WTC11 (cell line): Measurements from ENCODE around the gene RASAL2. TPM values are rescaled to one million over a fixed set of nuclear protein-coding genes. Genes with fewer than 3 reads are reported as not detected.

ENCODE experiments used
- ATAC-seq: fragments of 200-7000 bp; cut with Tn5 transposase; 2 replicates; pipeline ENCODE4 v1.10.0; 2021; ENCODE audit warnings: mild to moderate bottlenecking, moderate library complexity
- CTCF ChIA-PET: fragments of 300-600 bp; sonication (Branson Sonifier 250); formaldehyde crosslinking; loops from one replicate; lab custom pipeline; 2021; ENCODE audit warnings: antibody characterized with exemption; lab: Charles Lee
- POLR2A ChIA-PET: fragments of 350-600 bp; sonication (Branson Sonifier 250); formaldehyde crosslinking; loops from one replicate; lab custom pipeline; 2021; ENCODE audit warnings: antibody characterized with exemption; lab: Charles Lee
- DNase-seq: peaks from one replicate; pipeline ENCODE4 v3.0.0; 2021; ENCODE audit warnings: low spot score
- H3K27ac Mint-ChIP-seq: 2 replicates; pipeline ENCODE4 v1.8.0; 2021; ENCODE audit warnings: mixed read lengths
- H3K27me3 Mint-ChIP-seq: 2 replicates; pipeline ENCODE4 v1.8.0; 2021; ENCODE audit warnings: low read depth, mild to moderate bottlenecking, moderate library complexity, mixed read lengths
- H3K36me3 Mint-ChIP-seq: 2 replicates; pipeline ENCODE4 v1.8.0; 2021; ENCODE audit warnings: mixed read lengths
- H3K4me1 Mint-ChIP-seq: 2 replicates; pipeline ENCODE4 v1.8.0; 2022; ENCODE audit warnings: mixed read lengths
- H3K4me3 Mint-ChIP-seq: 2 replicates; pipeline ENCODE4 v1.8.0; 2021; ENCODE audit warnings: mild to moderate bottlenecking, moderate library complexity, mixed read lengths
- H3K9me3 Mint-ChIP-seq: 2 replicates; pipeline ENCODE4 v1.8.0; 2021; ENCODE audit warnings: mixed read lengths
- CBFB ChIP-seq: sonication (generic); formaldehyde crosslinking; IDR thresholded peaks from 2 replicates; pipeline ENCODE4 v1.8.1; 2022; ENCODE audit warnings: mild to moderate bottlenecking, low read depth, missing genetic modification reagents
- CREM ChIP-seq: sonication (generic); formaldehyde crosslinking; IDR thresholded peaks from 2 replicates; pipeline ENCODE4 v1.8.1; 2022; ENCODE audit warnings: mild to moderate bottlenecking, missing genetic modification reagents, moderate library complexity
- ELF4 ChIP-seq: sonication (generic); formaldehyde crosslinking; IDR thresholded peaks from 2 replicates; pipeline ENCODE4 v1.8.1; 2022; ENCODE audit warnings: low read depth, mild to moderate bottlenecking, moderate library complexity, missing genetic modification reagents
- EMX1 ChIP-seq: fragments of 250-450 bp; sonication (Bioruptor Pico); IDR thresholded peaks from 2 replicates; pipeline ENCODE4 v1.8.0; 2021; ENCODE audit warnings: mild to moderate bottlenecking
- ETV6 ChIP-seq: sonication (generic); formaldehyde crosslinking; IDR thresholded peaks from 2 replicates; pipeline ENCODE4 v1.8.1; 2022; ENCODE audit warnings: mild to moderate bottlenecking, missing genetic modification reagents
- FOXJ3 ChIP-seq: sonication (generic); formaldehyde crosslinking; IDR thresholded peaks from 2 replicates; pipeline ENCODE4 v1.9.0; 2021; ENCODE audit warnings: missing genetic modification reagents, mild to moderate bottlenecking, borderline replicate concordance
- JUN ChIP-seq: sonication (generic); formaldehyde crosslinking; IDR thresholded peaks from 2 replicates; pipeline ENCODE4 v1.8.0; 2023; ENCODE audit warnings: mild to moderate bottlenecking, missing genetic modification reagents
- MXD4 ChIP-seq: fragments of 250-450 bp; sonication (Bioruptor Pico); IDR thresholded peaks from 2 replicates; pipeline ENCODE4 v1.8.0; 2021; ENCODE audit warnings: mild to moderate bottlenecking, moderate library complexity, borderline replicate concordance
- MYBL2 ChIP-seq: sonication (generic); formaldehyde crosslinking; IDR thresholded peaks from 2 replicates; pipeline ENCODE4 v1.8.1; 2023; ENCODE audit warnings: mild to moderate bottlenecking, moderate library complexity, missing genetic modification reagents
- NR1H2 ChIP-seq: sonication (generic); formaldehyde crosslinking; IDR thresholded peaks from 2 replicates; pipeline ENCODE4 v1.9.0; 2021; ENCODE audit warnings: mild to moderate bottlenecking, moderate library complexity, missing genetic modification reagents
- NR3C1 ChIP-seq: sonication (generic); formaldehyde crosslinking; conservative IDR thresholded peaks from 2 replicates; pipeline ENCODE4 v1.8.1; 2023; ENCODE audit warnings: low read depth, mild to moderate bottlenecking, missing genetic modification reagents
- SP1 ChIP-seq: sonication (generic); formaldehyde crosslinking; conservative IDR thresholded peaks from 2 replicates; pipeline ENCODE4 v1.8.1; 2022; ENCODE audit warnings: missing genetic modification reagents
- TEAD1 ChIP-seq: sonication (generic); formaldehyde crosslinking; IDR thresholded peaks from 2 replicates; pipeline ENCODE4 v1.8.0; 2022; ENCODE audit warnings: mild to moderate bottlenecking, missing genetic modification reagents
- TEAD4 ChIP-seq: sonication (generic); formaldehyde crosslinking; IDR thresholded peaks from 2 replicates; pipeline ENCODE4 v1.8.0; 2022; ENCODE audit warnings: mild to moderate bottlenecking, missing genetic modification reagents
- ZBTB21 ChIP-seq: sonication (generic); formaldehyde crosslinking; IDR thresholded peaks from 2 replicates; pipeline ENCODE4 v1.8.1; 2023; ENCODE audit warnings: mild to moderate bottlenecking, missing genetic modification reagents, borderline replicate concordance
- ZNF396 ChIP-seq: fragments of 250-450 bp; sonication (Bioruptor Pico); IDR thresholded peaks from 2 replicates; pipeline ENCODE4 v1.8.0; 2021; ENCODE audit warnings: mild to moderate bottlenecking, moderate library complexity, borderline replicate concordance
- ZNF416 ChIP-seq: fragments of 250-450 bp; sonication (Bioruptor Pico); IDR thresholded peaks from 2 replicates; pipeline ENCODE4 v1.9.0; 2021; ENCODE audit warnings: mild to moderate bottlenecking, inconsistent platforms
- ZNF423 ChIP-seq: fragments of 250-450 bp; sonication (Bioruptor Pico); IDR thresholded peaks from 2 replicates; pipeline ENCODE4 v2.1.2; 2022; ENCODE audit warnings: mild to moderate bottlenecking, moderate library complexity
- total RNA-seq: library from RNA; stranded (reverse); gene quantifications from 3 replicates; pipeline ENCODE4 v1.2.3, GENCODE V29; 2021
- TF ChIP-seq, protein P1 (sequence below): sonication (generic); formaldehyde crosslinking; IDR thresholded peaks from 2 replicates; pipeline ENCODE4 v1.8.0; 2023; ENCODE audit warnings: missing genetic modification reagents, mild to moderate bottlenecking, borderline replicate concordance
- TF ChIP-seq, protein P2 (sequence below): fragments of 250-450 bp; sonication (Bioruptor Pico); IDR thresholded peaks from 2 replicates; pipeline ENCODE4 v1.9.0; 2021; ENCODE audit warnings: moderate library complexity, mild to moderate bottlenecking, inconsistent platforms, borderline replicate concordance
- TF ChIP-seq, protein P3 (sequence below): sonication (generic); formaldehyde crosslinking; conservative IDR thresholded peaks from 2 replicates; pipeline ENCODE4 v1.8.1; 2022; ENCODE audit warnings: mild to moderate bottlenecking, missing genetic modification reagents
- TF ChIP-seq, protein P4 (sequence below): fragments of 250-450 bp; sonication (Bioruptor Pico); IDR thresholded peaks from 2 replicates; pipeline ENCODE4 v1.8.0; 2021; ENCODE audit warnings: mild to moderate bottlenecking
- TF ChIP-seq, protein P5 (sequence below): sonication (generic); formaldehyde crosslinking; IDR thresholded peaks from 2 replicates; pipeline ENCODE4 v1.8.1; 2023; ENCODE audit warnings: mild to moderate bottlenecking, missing genetic modification reagents, moderate library complexity
- TF ChIP-seq, protein P6 (sequence below): fragments of 250-450 bp; sonication (Bioruptor Pico); IDR thresholded peaks from 2 replicates; pipeline ENCODE4 v1.9.0; 2021; ENCODE audit warnings: mild to moderate bottlenecking

RASAL2 gene
- total RNA-seq, 1 experiment from 2014 or later, result 29.5 TPM

DNA sequence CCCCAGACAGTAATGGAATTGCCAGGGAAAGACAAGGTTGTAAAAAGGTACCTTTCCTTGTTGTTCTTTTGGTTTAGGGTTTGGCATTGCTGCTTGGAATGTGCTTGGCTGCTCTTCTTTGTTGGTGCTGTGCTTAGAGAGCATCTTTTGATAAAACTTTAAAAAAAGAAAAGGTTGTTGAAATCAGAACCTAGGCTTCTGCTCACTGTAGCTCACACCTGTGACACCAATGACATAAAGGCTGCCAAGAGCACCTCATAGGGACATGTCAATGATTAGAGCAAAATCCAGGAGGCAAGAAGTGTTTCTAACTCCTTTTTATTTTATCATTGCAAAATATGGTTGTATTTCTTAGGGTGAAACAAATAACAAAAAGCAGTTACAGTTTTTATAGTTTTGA lies 373.9 kb downstream of the RASAL2 start (continued):
- TF ChIP-seq, protein P1, sequence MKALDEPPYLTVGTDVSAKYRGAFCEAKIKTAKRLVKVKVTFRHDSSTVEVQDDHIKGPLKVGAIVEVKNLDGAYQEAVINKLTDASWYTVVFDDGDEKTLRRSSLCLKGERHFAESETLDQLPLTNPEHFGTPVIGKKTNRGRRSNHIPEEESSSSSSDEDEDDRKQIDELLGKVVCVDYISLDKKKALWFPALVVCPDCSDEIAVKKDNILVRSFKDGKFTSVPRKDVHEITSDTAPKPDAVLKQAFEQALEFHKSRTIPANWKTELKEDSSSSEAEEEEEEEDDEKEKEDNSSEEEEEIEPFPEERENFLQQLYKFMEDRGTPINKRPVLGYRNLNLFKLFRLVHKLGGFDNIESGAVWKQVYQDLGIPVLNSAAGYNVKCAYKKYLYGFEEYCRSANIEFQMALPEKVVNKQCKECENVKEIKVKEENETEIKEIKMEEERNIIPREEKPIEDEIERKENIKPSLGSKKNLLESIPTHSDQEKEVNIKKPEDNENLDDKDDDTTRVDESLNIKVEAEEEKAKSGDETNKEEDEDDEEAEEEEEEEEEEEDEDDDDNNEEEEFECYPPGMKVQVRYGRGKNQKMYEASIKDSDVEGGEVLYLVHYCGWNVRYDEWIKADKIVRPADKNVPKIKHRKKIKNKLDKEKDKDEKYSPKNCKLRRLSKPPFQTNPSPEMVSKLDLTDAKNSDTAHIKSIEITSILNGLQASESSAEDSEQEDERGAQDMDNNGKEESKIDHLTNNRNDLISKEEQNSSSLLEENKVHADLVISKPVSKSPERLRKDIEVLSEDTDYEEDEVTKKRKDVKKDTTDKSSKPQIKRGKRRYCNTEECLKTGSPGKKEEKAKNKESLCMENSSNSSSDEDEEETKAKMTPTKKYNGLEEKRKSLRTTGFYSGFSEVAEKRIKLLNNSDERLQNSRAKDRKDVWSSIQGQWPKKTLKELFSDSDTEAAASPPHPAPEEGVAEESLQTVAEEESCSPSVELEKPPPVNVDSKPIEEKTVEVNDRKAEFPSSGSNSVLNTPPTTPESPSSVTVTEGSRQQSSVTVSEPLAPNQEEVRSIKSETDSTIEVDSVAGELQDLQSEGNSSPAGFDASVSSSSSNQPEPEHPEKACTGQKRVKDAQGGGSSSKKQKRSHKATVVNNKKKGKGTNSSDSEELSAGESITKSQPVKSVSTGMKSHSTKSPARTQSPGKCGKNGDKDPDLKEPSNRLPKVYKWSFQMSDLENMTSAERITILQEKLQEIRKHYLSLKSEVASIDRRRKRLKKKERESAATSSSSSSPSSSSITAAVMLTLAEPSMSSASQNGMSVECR, result no peak
- TF ChIP-seq ZNF396 (CRISPR knock-in tag) (no peak), NR3C1 (CRISPR knock-in tag) (no peak), NR1H2 (no peak), SP1 (CRISPR knock-in tag) (no peak), ETV6 (no peak), FOXJ3 (no peak)
- TF ChIP-seq, protein P2, sequence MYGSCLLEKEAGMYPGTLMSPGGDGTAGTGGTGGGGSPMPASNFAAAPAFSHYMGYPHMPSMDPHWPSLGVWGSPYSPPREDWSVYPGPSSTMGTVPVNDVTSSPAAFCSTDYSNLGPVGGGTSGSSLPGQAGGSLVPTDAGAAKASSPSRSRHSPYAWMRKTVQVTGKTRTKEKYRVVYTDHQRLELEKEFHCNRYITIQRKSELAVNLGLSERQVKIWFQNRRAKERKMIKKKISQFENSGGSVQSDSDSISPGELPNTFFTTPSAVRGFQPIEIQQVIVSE (CRISPR knock-in tag), result no peak
- TF ChIP-seq, protein P3, sequence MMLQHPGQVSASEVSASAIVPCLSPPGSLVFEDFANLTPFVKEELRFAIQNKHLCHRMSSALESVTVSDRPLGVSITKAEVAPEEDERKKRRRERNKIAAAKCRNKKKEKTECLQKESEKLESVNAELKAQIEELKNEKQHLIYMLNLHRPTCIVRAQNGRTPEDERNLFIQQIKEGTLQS (CRISPR knock-in tag), result no peak

DNA sequence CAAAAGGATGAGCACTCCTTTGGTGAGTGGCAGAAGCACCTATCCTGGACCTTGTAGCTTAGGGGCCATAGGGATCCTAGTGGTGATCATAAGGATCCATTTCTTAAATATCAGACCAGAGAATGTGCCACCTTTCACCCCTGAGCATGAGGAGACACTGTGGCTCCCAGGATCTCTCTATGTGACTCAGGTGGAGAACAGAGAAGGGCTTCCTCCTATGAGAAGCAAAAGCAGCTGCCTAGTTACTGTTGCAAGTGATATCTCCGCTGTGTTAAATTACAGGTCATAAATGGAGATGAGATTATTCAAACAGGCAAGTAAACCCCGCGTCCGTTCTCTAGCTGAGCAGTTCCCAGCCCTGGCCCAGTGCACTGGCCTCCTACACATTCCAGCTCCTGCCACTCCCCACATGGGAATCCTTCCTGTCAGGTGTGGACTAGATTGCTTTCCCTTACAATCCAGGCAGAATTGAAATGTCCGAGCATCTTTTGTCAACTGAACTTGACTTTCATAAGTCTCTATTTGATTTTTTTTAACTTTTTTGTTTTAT lies 376.6 kb downstream of the RASAL2 start:
- POLR2A ChIA-PET, result no interaction called here
- Mint-ChIP-seq H3K4me3 (no peak overlapping the region), H3K36me3 (peaks cover 38% of the 10 kb centered on the region), H3K4me1 (peaks cover 2% of the 10 kb centered on the region; the same call in 1 of the 2 replicates), H3K27me3 (no peaks in the 10 kb centered on the region), H3K27ac (no peak overlapping the region), H3K9me3 (no peaks in the 10 kb centered on the region)
- ATAC-seq, result peak; percentile 46; the same call in 1 of the 2 replicates
- TF ChIP-seq CBFB (CRISPR knock-in tag) (no peak), ELF4 (no peak), ZBTB21 (CRISPR knock-in tag) (no peak), TEAD4 (CRISPR knock-in tag) (no peak), ZNF423 (CRISPR knock-in tag) (no peak), JUN (CRISPR knock-in tag) (no peak), TEAD1 (CRISPR knock-in tag) (no peak), MYBL2 (CRISPR knock-in tag) (no peak), MXD4 (CRISPR knock-in tag) (no peak), EMX1 (CRISPR knock-in tag) (no peak), ZNF416 (CRISPR knock-in tag) (no peak), CREM (CRISPR knock-in tag) (no peak)
- TF ChIP-seq, protein P4, sequence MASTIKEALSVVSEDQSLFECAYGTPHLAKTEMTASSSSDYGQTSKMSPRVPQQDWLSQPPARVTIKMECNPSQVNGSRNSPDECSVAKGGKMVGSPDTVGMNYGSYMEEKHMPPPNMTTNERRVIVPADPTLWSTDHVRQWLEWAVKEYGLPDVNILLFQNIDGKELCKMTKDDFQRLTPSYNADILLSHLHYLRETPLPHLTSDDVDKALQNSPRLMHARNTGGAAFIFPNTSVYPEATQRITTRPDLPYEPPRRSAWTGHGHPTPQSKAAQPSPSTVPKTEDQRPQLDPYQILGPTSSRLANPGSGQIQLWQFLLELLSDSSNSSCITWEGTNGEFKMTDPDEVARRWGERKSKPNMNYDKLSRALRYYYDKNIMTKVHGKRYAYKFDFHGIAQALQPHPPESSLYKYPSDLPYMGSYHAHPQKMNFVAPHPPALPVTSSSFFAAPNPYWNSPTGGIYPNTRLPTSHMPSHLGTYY, result no peak
- TF ChIP-seq, protein P5, sequence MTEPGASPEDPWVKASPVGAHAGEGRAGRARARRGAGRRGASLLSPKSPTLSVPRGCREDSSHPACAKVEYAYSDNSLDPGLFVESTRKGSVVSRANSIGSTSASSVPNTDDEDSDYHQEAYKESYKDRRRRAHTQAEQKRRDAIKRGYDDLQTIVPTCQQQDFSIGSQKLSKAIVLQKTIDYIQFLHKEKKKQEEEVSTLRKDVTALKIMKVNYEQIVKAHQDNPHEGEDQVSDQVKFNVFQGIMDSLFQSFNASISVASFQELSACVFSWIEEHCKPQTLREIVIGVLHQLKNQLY (CRISPR knock-in tag), result no peak
- TF ChIP-seq, protein P6, sequence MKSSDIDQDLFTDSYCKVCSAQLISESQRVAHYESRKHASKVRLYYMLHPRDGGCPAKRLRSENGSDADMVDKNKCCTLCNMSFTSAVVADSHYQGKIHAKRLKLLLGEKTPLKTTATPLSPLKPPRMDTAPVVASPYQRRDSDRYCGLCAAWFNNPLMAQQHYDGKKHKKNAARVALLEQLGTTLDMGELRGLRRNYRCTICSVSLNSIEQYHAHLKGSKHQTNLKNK (CRISPR knock-in tag), result no peak
- no peak for DNase-seq
- CTCF ChIA-PET, result interaction anchor here (3.7 kb wide), 1 partner anchor 31 kb away, joined by 23 read pairs; no protein-coding TSS in a partner anchor
